ENCODE data around the gene TTLL10.
"Not testable (repeated sequence)": the region's sequence is repeated elsewhere in the genome, so short reads cannot be mapped to it uniquely, and the experiment has no call there.

Gene TTLL10

GRCh38 chr1:1183833-1184775, 10.4 kb downstream of the TTLL10 start:
- no peak for DNase-seq (ENCODE audit: extremely low read depth in 1 of 2, low read depth in 1 of 2)

GRCh38 chr1:1185101-1185765, 11.6 kb downstream of the TTLL10 start:
- no peak for DNase-seq (ENCODE audit: extremely low read depth in 1 of 2, low read depth in 1 of 2)

- DNase-seq (ENCODE audit: extremely low read depth in 1 of 2, low read depth in 1 of 2), result no peak
Observed at GRCh38 chr1:1187938-1188337, 14.3 kb downstream of the TTLL10 start.

GRCh38 chr1:1189111-1189510, 15.4 kb downstream of the TTLL10 start:
- no peak for DNase-seq (ENCODE audit: extremely low read depth in 1 of 2, low read depth in 1 of 2)

GRCh38 chr1:1191734-1192133, 18.1 kb downstream of the TTLL10 start:
- no peak for DNase-seq (ENCODE audit: extremely low read depth in 1 of 2, low read depth in 1 of 2)

GRCh38 chr1:1194723-1195122, 21.0 kb downstream of the TTLL10 start:
- no peak for DNase-seq (ENCODE audit: extremely low read depth in 1 of 2, low read depth in 1 of 2)

- not testable (repeated sequence) for DNase-seq (ENCODE audit: extremely low read depth in 1 of 2, low read depth in 1 of 2)
Observed at GRCh38 chr1:1195726-1196125, 22.0 kb downstream of the TTLL10 start.

GRCh38 chr1:1196431-1197187, 22.9 kb downstream of the TTLL10 start:
- no peak for DNase-seq (ENCODE audit: extremely low read depth in 1 of 2, low read depth in 1 of 2)

GRCh38 chr1:1197188-1197500, 23.5 kb downstream of the TTLL10 start:
- DNase-seq (ENCODE audit: extremely low read depth in 1 of 2, low read depth in 1 of 2), result no peak

GRCh38 chr1:1197551-1198422, 24.1 kb downstream of the TTLL10 start:
- DNase-seq (ENCODE audit: extremely low read depth in 1 of 2, low read depth in 1 of 2), result no peak

GRCh38 chr1:1198423-1199140, 24.9 kb downstream of the TTLL10 start:
- no peak for DNase-seq (ENCODE audit: extremely low read depth in 1 of 2, low read depth in 1 of 2)

GRCh38 chr1:1199141-1199960, 25.7 kb downstream of the TTLL10 start:
- no peak for DNase-seq (ENCODE audit: extremely low read depth in 1 of 2, low read depth in 1 of 2)

GRCh38 chr1:1199961-1200875, 26.5 kb downstream of the TTLL10 start:
- DNase-seq (ENCODE audit: extremely low read depth in 1 of 2, low read depth in 1 of 2), result no peak

GRCh38 chr1:1200876-1201810, 27.5 kb downstream of the TTLL10 start:
- peak; percentile 78 to 82 for DNase-seq (ENCODE audit: extremely low read depth in 1 of 2, low read depth in 1 of 2)

- no peak for DNase-seq (ENCODE audit: extremely low read depth in 1 of 2, low read depth in 1 of 2)
Observed at GRCh38 chr1:1202831-1203560, 29.3 kb downstream of the TTLL10 start.
